G401.6 (cell line): ENCODE results near the gene GRID2IP.
"Not testable (repeated sequence)": the region's sequence is repeated elsewhere in the genome, so short reads cannot be mapped to it uniquely, and the experiment has no call there.

Experiments
- FAIRE-seq: peaks from 2 replicates; lab custom pipeline; 2012; peaks lifted over from hg19 to GRCh38; lab: Jason Lieb, UNC

GRID2IP gene

GRCh38 chr7:6487184-6487545, 64.1 kb downstream of the GRID2IP start:
- no peak for FAIRE-seq

GRCh38 chr7:6486438-6487183, 64.7 kb downstream of the GRID2IP start:
- FAIRE-seq, result no peak

GRCh38 chr7:6482743-6483119, 68.5 kb downstream of the GRID2IP start:
- no peak for FAIRE-seq

- FAIRE-seq, result no peak
These were observed 69.0 kb downstream of the GRID2IP start for GRCh38 chr7:6482307-6482706.

GRCh38 chr7:6481445-6481844, 69.8 kb downstream of the GRID2IP start:
- FAIRE-seq, result no peak

GRCh38 chr7:6480323-6480660, 71.0 kb downstream of the GRID2IP start:
- FAIRE-seq, result no peak

GRCh38 chr7:6479067-6479466, 72.2 kb downstream of the GRID2IP start:
- no peak for FAIRE-seq

GRCh38 chr7:6478186-6478585, 73.1 kb downstream of the GRID2IP start:
- FAIRE-seq, result no peak

GRCh38 chr7:6477318-6477660, 74.0 kb downstream of the GRID2IP start:
- no peak for FAIRE-seq

GRCh38 chr7:6476596-6477317, 74.5 kb downstream of the GRID2IP start:
- FAIRE-seq, result no peak

GRCh38 chr7:6475433-6476186, 75.7 kb downstream of the GRID2IP start:
- no peak for FAIRE-seq

- no peak for FAIRE-seq
These were observed 85.4 kb downstream of the GRID2IP start for GRCh38 chr7:6465862-6466261.

GRCh38 chr7:6463609-6464008, 87.7 kb downstream of the GRID2IP start:
- not testable (repeated sequence) for FAIRE-seq

GRCh38 chr7:6461946-6462550, 89.2 kb downstream of the GRID2IP start:
- FAIRE-seq, result no peak

GRCh38 chr7:6460990-6461584, 90.2 kb downstream of the GRID2IP start:
- FAIRE-seq, result no peak

- FAIRE-seq, result no peak
These were observed 91.0 kb downstream of the GRID2IP start for GRCh38 chr7:6460303-6460702.

- FAIRE-seq, result not testable (repeated sequence)
These were observed 92.6 kb downstream of the GRID2IP start for GRCh38 chr7:6458676-6459075.

GRCh38 chr7:6453734-6454133, 97.5 kb downstream of the GRID2IP start:
- FAIRE-seq, result no peak

- no peak for FAIRE-seq
These were observed 100.0 kb downstream of the GRID2IP start for GRCh38 chr7:6451224-6451705.

GRCh38 chr7:6450591-6450990, 100.7 kb downstream of the GRID2IP start:
- FAIRE-seq, result not testable (repeated sequence)

GRCh38 chr7:6449884-6450283, 101.4 kb downstream of the GRID2IP start:
- not testable (repeated sequence) for FAIRE-seq

GRCh38 chr7:6448943-6449543, 102.2 kb downstream of the GRID2IP start:
- no peak for FAIRE-seq
